ENCODE data around the gene IFTAP.

DNA sequence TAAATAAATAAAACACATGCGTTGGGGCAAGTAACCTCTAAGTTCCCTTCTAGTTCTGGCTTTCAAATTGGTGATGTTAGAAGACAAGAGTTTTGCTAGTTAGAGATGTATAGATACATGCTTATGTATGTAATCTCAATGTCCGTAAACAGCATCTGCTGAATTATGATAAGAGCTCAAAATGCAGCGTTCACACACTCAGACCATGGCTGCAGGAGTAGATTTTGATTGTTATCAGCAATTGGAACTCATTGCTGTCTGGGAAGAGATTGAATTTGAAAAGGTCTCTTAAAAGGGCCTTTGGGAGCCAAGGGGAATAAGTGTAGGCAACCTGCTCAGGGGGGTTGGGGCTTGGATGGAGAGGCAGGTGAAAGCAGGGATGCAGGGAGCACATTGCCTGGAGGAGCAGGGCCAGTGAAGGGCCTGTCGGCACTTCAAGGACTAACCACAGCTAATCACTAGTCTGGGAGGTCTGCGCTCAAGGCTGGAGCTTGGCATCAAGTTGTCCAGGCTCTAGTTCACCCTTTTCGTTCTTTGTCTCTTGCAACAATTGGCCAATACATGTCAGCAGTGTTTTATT is 29.2 kb upstream of the IFTAP start:
- TF ChIP-seq, protein P1, sequence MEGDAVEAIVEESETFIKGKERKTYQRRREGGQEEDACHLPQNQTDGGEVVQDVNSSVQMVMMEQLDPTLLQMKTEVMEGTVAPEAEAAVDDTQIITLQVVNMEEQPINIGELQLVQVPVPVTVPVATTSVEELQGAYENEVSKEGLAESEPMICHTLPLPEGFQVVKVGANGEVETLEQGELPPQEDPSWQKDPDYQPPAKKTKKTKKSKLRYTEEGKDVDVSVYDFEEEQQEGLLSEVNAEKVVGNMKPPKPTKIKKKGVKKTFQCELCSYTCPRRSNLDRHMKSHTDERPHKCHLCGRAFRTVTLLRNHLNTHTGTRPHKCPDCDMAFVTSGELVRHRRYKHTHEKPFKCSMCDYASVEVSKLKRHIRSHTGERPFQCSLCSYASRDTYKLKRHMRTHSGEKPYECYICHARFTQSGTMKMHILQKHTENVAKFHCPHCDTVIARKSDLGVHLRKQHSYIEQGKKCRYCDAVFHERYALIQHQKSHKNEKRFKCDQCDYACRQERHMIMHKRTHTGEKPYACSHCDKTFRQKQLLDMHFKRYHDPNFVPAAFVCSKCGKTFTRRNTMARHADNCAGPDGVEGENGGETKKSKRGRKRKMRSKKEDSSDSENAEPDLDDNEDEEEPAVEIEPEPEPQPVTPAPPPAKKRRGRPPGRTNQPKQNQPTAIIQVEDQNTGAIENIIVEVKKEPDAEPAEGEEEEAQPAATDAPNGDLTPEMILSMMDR (IDR thresholded peaks at IDR 0.05; ENCODE audit: insufficient read depth, low read depth, low read length), result no peak
- no peak for TF ChIP-seq EZH2 (IDR thresholded peaks at IDR 0.05; ENCODE audit: insufficient read depth, low read length)

Data from astrocyte (in vitro differentiated cells and primary cell).